H9 (cell line): ENCODE results near the gene ZNF775. TPM values are rescaled to one million over a fixed set of nuclear protein-coding genes. Genes with fewer than 3 reads are reported as not detected.
A peak's percentile ranks its signal among the peaks of the same experiment; 100 is the strongest.

Experiments used
- DNase-seq: peaks from one replicate; pipeline ENCODE4 v3.0.0-alpha.2; 2017
- H2AFZ ChIP-seq: one replicate; pipeline ENCODE4 v1.6.1; 2013; ENCODE audit warnings: mild to moderate bottlenecking, low read length, control low read depth, moderate library complexity
- H2AK5ac ChIP-seq: 2 replicates; pipeline ENCODE4 v1.6.1; 2013; ENCODE audit warnings: low read length, control low read depth, mixed read lengths; ENCODE audit not compliant: insufficient read length
- H2BK120ac ChIP-seq: one replicate; pipeline ENCODE4 v1.6.1; 2013; ENCODE audit warnings: low read depth, mild to moderate bottlenecking, low read length, control low read depth, inconsistent platforms; ENCODE audit not compliant: poor library complexity, severe bottlenecking
- H2BK12ac ChIP-seq: 2 replicates; pipeline ENCODE4 v1.6.1; 2013; ENCODE audit warnings: low read length, control low read depth, mixed read lengths, low read depth; ENCODE audit not compliant: insufficient read length
- H2BK15ac ChIP-seq: 2 replicates; pipeline ENCODE4 v1.6.1; 2013; ENCODE audit warnings: low read depth, low read length, control low read depth
- H2BK20ac ChIP-seq: one replicate; pipeline ENCODE4 v1.6.1; 2013; ENCODE audit warnings: low read depth, mild to moderate bottlenecking, low read length, control low read depth, inconsistent platforms; ENCODE audit not compliant: poor library complexity, severe bottlenecking
- H2BK5ac ChIP-seq: 2 replicates; pipeline ENCODE4 v1.6.1; 2013; ENCODE audit warnings: low read length, control low read depth, mixed read lengths; ENCODE audit not compliant: insufficient read length
- H3K14ac ChIP-seq: 2 replicates; pipeline ENCODE4 v1.6.1; 2013; ENCODE audit warnings: low read length, control low read depth; ENCODE audit not compliant: insufficient read depth
- H3K18ac ChIP-seq: 2 replicates; pipeline ENCODE4 v1.6.1; 2013; ENCODE audit warnings: low read depth, mild to moderate bottlenecking, mixed read lengths, low read length, control low read depth; ENCODE audit not compliant: insufficient read length
- H3K23ac ChIP-seq: 2 replicates; pipeline ENCODE4 v1.6.1; 2013; ENCODE audit warnings: low read length, control low read depth, mixed read lengths, low read depth; ENCODE audit not compliant: insufficient read length
- H3K23me2 ChIP-seq: 2 replicates; pipeline ENCODE4 v1.6.1; 2013; ENCODE audit warnings: low read depth, mild to moderate bottlenecking, mixed read lengths, low read length, control low read depth; ENCODE audit not compliant: insufficient read length, poor library complexity, severe bottlenecking
- H3K27ac ChIP-seq: 2 replicates; pipeline ENCODE4 v1.5.1; 2013; ENCODE audit warnings: low read length, control low read depth, mixed read lengths, low read depth; ENCODE audit not compliant: insufficient read length
- H3K27me3 ChIP-seq: 2 replicates; pipeline ENCODE4 v1.6.1; 2013; ENCODE audit warnings: low read length, control low read depth, inconsistent platforms; ENCODE audit not compliant: insufficient read depth
- H3K4ac ChIP-seq: 2 replicates; pipeline ENCODE4 v1.6.1; 2013; ENCODE audit warnings: low read depth, mild to moderate bottlenecking, control low read depth, inconsistent platforms, low read length, moderate library complexity
- H3K4me1 ChIP-seq: 2 replicates; pipeline ENCODE4 v1.6.1; 2013; ENCODE audit warnings: low read length, control low read depth, inconsistent platforms; ENCODE audit not compliant: insufficient read depth
- H3K4me2 ChIP-seq: 2 replicates; pipeline ENCODE4 v1.6.1; 2013; ENCODE audit warnings: low read length, control low read depth, mixed read lengths; ENCODE audit not compliant: insufficient read length, insufficient read depth
- H3K56ac ChIP-seq: 2 replicates; pipeline ENCODE4 v1.6.1; 2013; ENCODE audit warnings: low read depth, mild to moderate bottlenecking, mixed read lengths, low read length, control low read depth; ENCODE audit not compliant: insufficient read length
- H3K79me1 ChIP-seq: 2 replicates; pipeline ENCODE4 v1.6.1; 2013; ENCODE audit warnings: low read depth, mild to moderate bottlenecking, moderate library complexity, low read length, control low read depth, inconsistent platforms; ENCODE audit not compliant: insufficient read depth, poor library complexity, severe bottlenecking
- H3K79me2 ChIP-seq: 2 replicates; pipeline ENCODE4 v1.6.1; 2013; ENCODE audit warnings: low read length, control low read depth, inconsistent platforms; ENCODE audit not compliant: insufficient read depth
- H3K9ac ChIP-seq: 2 replicates; pipeline ENCODE4 v1.6.1; 2013; ENCODE audit warnings: low read length, control low read depth, mixed read lengths; ENCODE audit not compliant: insufficient read length; ENCODE audit errors: extremely low read depth
- H3K9me3 ChIP-seq: one replicate; pipeline ENCODE4 v1.6.1; 2013; ENCODE audit warnings: low read depth, low read length, inconsistent platforms; ENCODE audit not compliant: control insufficient read depth
- H3T11ph ChIP-seq: one replicate; pipeline ENCODE4 v1.6.1; 2013; ENCODE audit warnings: mild to moderate bottlenecking, low read length, control low read depth, inconsistent platforms
- H4K20me1 ChIP-seq: one replicate; pipeline ENCODE4 v1.6.1; 2013; ENCODE audit not compliant: control insufficient read depth, insufficient read length, insufficient read depth
- H4K5ac ChIP-seq: 2 replicates; pipeline ENCODE4 v1.6.1; 2013; ENCODE audit warnings: low read depth, mild to moderate bottlenecking, mixed read lengths, low read length, control low read depth; ENCODE audit not compliant: insufficient read length
- H4K8ac ChIP-seq: replicated peaks from 2 replicates; pipeline ENCODE4 v1.6.1; 2013; ENCODE audit warnings: low read length, control low read depth, mixed read lengths, low read depth; ENCODE audit not compliant: insufficient read length
- H4K91ac ChIP-seq: 2 replicates; pipeline ENCODE4 v1.6.1; 2013; ENCODE audit warnings: low read depth, mild to moderate bottlenecking, moderate library complexity, mixed read lengths, low read length, control low read depth; ENCODE audit not compliant: insufficient read length
- H3K27ac Mint-ChIP-seq, 3 experiments: 2 replicates in 2 of 3; 3 replicates in 1 of 3; pipeline ENCODE4 v1.8.0; 2020 to 2021; ENCODE audit warnings: mixed read lengths in 3 of 3, mild to moderate bottlenecking in 1 of 3, moderate library complexity in 1 of 3
- H3K27me3 Mint-ChIP-seq: 2 replicates; pipeline ENCODE4 v1.8.0; 2021; ENCODE audit warnings: low read depth, mild to moderate bottlenecking, moderate library complexity, mixed read lengths
- H3K36me3 Mint-ChIP-seq, 3 experiments: 2 replicates in 2 of 3; 3 replicates in 1 of 3; pipeline ENCODE4 v1.8.0; 2020 to 2021; ENCODE audit warnings: low read depth in 3 of 3, mixed read lengths in 3 of 3; ENCODE audit not compliant: insufficient read depth in 1 of 3
- H3K4me1 Mint-ChIP-seq, 2 experiments: 2 replicates each; pipeline ENCODE4 v1.8.0; 2020; ENCODE audit warnings: mixed read lengths in 2 of 2
- H3K4me3 Mint-ChIP-seq, 2 experiments: 2 replicates in 1 of 2; 3 replicates in 1 of 2; pipeline ENCODE4 v1.8.0; 2020 to 2021; ENCODE audit warnings: mild to moderate bottlenecking in 2 of 2, mixed read lengths in 2 of 2, moderate library complexity in 1 of 2
- H3K9me3 Mint-ChIP-seq, 2 experiments: 2 replicates in 1 of 2; 3 replicates in 1 of 2; pipeline ENCODE4 v1.8.0; 2020; ENCODE audit warnings: mild to moderate bottlenecking in 2 of 2, mixed read lengths in 2 of 2, moderate library complexity in 1 of 2
- CTCF ChIP-seq: fragments of 200-600 bp; sonication (generic); conservative IDR thresholded peaks from 3 replicates; pipeline ENCODE4 v1.8.0; 2021; ENCODE audit warnings: antibody characterized with exemption, mild to moderate bottlenecking
- WGBS: extraction: QIAGEN DNeasy Blood & Tissue Kit; methylation state at CpG from one replicate; pipeline ENCODE4 v1.1.7; 2013; ENCODE audit warnings: missing lambda C conversion rate, low lambda C conversion rate, mixed read lengths; ENCODE audit not compliant: insufficient read length; ENCODE audit errors: extremely low coverage; 5-methylcytosine and 5-hydroxymethylcytosine counted together
- total RNA-seq: library from RNA; stranded (reverse); gene quantifications from 2 replicates; pipeline ENCODE4 v1.2.1, GENCODE V29; 2021

ZNF775 gene
- total RNA-seq, 1 experiment from 2014 or later = 10.5 TPM

DNA sequence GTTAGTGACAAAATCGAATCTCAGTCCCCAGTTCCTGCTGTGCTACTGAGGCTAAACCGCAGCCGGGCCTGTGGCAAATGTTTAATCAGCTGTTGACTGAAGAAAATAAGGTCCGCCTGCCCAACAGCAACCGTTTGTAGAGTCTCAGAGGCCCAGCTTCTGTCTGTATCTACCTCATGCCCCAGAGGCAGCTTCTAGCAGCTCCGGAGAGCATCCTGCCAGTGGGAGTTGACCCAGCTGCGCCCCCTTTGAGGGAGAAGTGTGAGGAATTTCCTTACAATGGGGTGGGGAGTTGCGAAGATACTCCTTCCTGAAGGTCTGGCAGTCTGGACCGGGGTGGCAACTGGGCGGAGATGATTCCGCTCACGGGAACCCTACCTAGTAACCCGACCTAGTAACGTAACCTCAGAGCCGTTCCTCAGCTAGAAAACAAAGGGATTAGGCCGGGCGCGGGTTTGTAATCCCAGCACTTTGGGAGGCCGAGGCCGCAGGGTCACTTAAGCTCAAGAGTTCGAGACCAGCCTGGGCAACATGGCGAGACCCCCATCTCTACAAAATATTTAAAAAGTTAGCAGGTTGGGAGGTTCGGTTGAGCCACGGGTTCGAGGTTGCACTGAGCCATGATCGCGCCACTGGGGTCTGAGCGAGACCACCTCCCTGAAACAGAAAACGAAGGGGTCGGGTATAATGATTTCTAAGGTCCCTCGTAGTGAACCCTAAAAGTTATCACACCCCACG is 846 bp upstream of the ZNF775 start:
- Histone ChIP-seq H4K91ac (no peak overlapping the region), H2BK15ac (no peak overlapping the region), H2AFZ (no peak overlapping the region), H3T11ph (no peak overlapping the region), H3K14ac (peak overlapping the region; percentile 2; the same call in 1 of the 2 replicates), H3K9ac (peak overlapping the region; percentile 21), H3K9me3 (no peaks in the 10 kb centered on the region), H2BK120ac (no peak overlapping the region), H2BK20ac (no peak overlapping the region), H2BK12ac (no peak overlapping the region), H2AK5ac (no peak overlapping the region), H3K18ac (peak overlapping the region; percentile 8), H3K79me1 (no peaks in the 10 kb centered on the region), H3K4me2 (peak overlapping the region; percentile 42), H3K79me2 (peaks cover 9% of the 10 kb centered on the region; the same call in 1 of the 2 replicates), H3K23me2 (peaks cover 11% of the 10 kb centered on the region), H4K20me1 (no peaks in the 10 kb centered on the region), H4K8ac (no peak overlapping the region), H4K5ac (no peak overlapping the region), H3K4ac (no peak overlapping the region; the same call in 1 of the 2 replicates), H3K27ac (no peak overlapping the region), H3K23ac (no peak overlapping the region), H3K4me1 (peaks cover 18% of the 10 kb centered on the region), H3K56ac (no peak overlapping the region), H3K27me3 (no peaks in the 10 kb centered on the region), H2BK5ac (no peak overlapping the region)
- peak; percentile 59; the same call in 2 of the 3 replicates for TF ChIP-seq CTCF
- no peaks in the 10 kb centered on the region for H3K9me3 Mint-ChIP-seq
- peak overlapping the region; percentile 93 to 95 (median 93) for H3K27ac Mint-ChIP-seq
- peak overlapping the region; percentile 67 to 78 for H3K4me3 Mint-ChIP-seq
- DNase-seq = peak; percentile 96
- H3K27me3 Mint-ChIP-seq = no peaks in the 10 kb centered on the region
- no CpG with 5 or more reads among the region's 32 CpGs for WGBS
- peaks cover 20 to 23% (median 22%) of the 10 kb centered on the region in 3 experiments; a peak in 6 of 7 replicates for H3K36me3 Mint-ChIP-seq
- H3K4me1 Mint-ChIP-seq = peaks cover 74 to 78% of the 10 kb centered on the region in 2 experiments
